ENCODE measurements around the gene NGLY1. TPM values are rescaled to one million over a fixed set of nuclear protein-coding genes. Genes with fewer than 3 reads are reported as not detected.

Gene NGLY1
- total RNA-seq, 2 donors from 2014 or later, result 71.3 to 76.7 TPM

DNA sequence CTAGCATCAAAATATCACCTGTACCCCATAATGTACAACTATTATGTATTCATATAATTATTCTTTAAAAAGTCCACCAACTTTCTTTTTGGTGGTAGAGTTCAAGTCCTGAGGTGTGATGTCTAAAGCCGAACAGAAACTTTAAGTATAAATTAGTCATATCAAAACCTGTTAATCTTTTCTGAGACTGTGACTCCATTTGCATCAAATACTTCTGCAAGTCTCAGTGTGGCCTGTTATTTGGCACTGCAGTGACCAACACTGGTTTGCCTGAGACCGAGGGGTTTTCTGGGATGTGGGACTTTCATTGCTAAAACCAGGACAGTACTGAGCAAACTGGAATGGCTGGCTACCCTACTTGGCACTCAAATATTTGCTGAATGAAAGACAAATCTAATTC lies 7.3 kb downstream of the NGLY1 start:
- H3K9me3 Mint-ChIP-seq, result peaks cover 6% of the 10 kb centered on the region

DNA sequence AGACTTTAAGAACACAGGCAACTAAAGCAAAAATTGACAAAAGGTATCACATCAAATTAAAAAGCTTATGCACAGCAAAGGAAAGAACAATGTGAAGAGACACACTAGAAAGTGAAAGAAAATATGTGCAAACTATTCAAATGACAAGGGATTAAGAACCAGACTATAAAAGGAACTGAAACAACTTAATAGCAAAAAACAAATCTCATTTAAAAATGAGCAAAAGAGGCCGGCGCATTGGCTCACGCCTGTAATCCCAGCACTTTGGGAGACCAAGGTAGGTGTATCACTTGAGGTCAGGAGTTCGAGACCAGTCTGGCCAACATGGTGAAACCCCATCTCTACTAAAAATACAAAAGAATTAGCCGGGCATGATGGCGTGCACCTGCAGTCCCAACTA lies 14.4 kb downstream of the NGLY1 start:
- peaks cover 23 to 33% of the 10 kb centered on the region in 2 donors for H3K4me1 Mint-ChIP-seq (ENCODE audit: low read depth in 2 of 2)
- no peaks in the 10 kb centered on the region for H3K27me3 Mint-ChIP-seq
- H3K4me3 Mint-ChIP-seq, result no peak overlapping the region
- no peak for DNase-seq (ENCODE audit: low spot score)
- ATAC-seq, result no peak
- no peak overlapping the region for H3K27ac Mint-ChIP-seq
- peaks cover 25% of the 10 kb centered on the region for H3K36me3 Mint-ChIP-seq
- peaks cover 6% of the 10 kb centered on the region for H3K9me3 Mint-ChIP-seq

More for the DNA sequence above, 7.3 kb downstream of the NGLY1 start:
- peaks cover 42 to 60% of the 10 kb centered on the region in 2 donors for H3K4me1 Mint-ChIP-seq (ENCODE audit: low read depth in 2 of 2)
- DNase-seq (ENCODE audit: low spot score) (no peak), ATAC-seq (no peak)
- H3K4me3 Mint-ChIP-seq, result no peak overlapping the region
- no peak overlapping the region for H3K27ac Mint-ChIP-seq
- H3K27me3 Mint-ChIP-seq, result no peaks in the 10 kb centered on the region
- peaks cover 57% of the 10 kb centered on the region for H3K36me3 Mint-ChIP-seq

DNA sequence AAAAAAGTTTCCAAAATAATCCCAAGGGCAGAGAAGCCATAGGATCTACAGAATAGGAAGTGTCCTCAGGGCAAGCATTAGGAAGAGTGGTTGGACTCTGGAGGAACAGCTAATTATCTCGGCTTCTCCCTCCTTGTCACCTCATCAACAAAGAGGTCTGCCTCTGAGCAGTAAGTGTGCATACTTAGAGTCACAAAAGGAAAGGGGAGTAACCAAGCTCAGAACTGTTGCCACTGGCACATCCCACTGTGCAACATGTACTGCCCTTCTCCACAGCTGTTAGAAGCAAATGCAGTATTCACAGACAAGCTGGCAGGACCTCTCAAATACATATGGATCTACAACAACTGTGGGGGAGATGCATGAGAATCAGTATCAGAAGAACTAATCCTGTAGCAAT lies 31.5 kb downstream of the NGLY1 start:
- Mint-ChIP-seq H3K27ac (no peak overlapping the region), H3K9me3 (no peaks in the 10 kb centered on the region), H3K27me3 (no peaks in the 10 kb centered on the region), H3K4me3 (no peak overlapping the region), H3K36me3 (peaks cover 45% of the 10 kb centered on the region), H3K4me1 (ENCODE audit: low read depth in 2 of 2) (peaks cover 16 to 17% of the 10 kb centered on the region in 2 donors)
- DNase-seq (ENCODE audit: low spot score) (no peak), ATAC-seq (no peak)

DNA sequence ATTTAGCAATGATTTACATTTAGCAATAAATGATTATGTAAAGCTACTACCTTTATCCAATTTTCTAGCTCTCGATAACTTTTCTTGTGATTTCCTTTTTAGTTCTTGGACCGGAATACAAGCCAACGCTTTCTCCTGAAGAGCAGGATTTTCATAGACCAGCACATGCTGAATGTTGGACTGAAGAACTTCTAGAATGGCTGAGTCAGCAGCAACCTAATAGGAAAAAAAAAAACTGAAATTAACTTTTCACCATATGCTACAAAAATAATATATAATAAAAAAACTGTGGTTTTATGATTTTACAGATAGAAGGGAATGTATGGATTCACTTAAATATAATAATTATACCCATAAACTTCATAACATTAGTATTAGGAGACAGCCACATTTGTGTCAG lies 32.2 kb downstream of the NGLY1 start:
- H3K4me1 Mint-ChIP-seq (ENCODE audit: low read depth in 2 of 2), result peaks cover 12 to 14% of the 10 kb centered on the region in 2 donors
- H3K27ac Mint-ChIP-seq, result no peak overlapping the region
- H3K36me3 Mint-ChIP-seq, result peaks cover 39% of the 10 kb centered on the region

DNA sequence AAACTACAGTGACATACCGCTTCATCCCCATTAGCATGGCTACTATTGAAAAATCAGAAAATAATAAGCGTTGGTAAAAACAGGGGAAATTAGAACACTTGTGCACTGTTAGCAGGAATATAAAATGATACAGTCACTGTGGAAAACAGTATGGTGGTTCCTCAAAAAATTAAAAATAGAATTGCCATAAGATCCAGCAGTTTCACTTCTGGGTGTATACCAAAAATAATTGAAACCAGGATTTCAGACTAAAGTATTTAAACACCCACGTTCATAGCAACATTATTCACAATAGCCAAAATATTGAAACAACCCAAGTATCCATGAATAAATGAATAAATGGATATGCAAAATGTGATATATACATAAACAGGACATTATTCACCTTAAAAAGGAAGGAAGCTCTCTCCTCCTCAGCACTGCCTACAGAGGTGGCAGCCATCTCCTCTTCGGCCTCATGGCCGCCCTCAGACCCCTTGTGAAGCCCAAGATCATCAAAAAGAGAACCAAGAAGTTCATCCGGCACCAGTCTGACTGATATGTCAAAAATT lies 34.1 kb downstream of the NGLY1 start:
- Mint-ChIP-seq H3K27me3 (no peaks in the 10 kb centered on the region), H3K36me3 (peaks cover 38% of the 10 kb centered on the region), H3K4me3 (no peak overlapping the region), H3K4me1 (ENCODE audit: low read depth in 2 of 2) (peaks cover 3 to 10% of the 10 kb centered on the region in 2 donors), H3K27ac (no peak overlapping the region), H3K9me3 (no peaks in the 10 kb centered on the region)
- DNase-seq (ENCODE audit: low spot score), result no peak
- no peak for ATAC-seq

More for the DNA sequence above, 32.2 kb downstream of the NGLY1 start:
- DNase-seq (ENCODE audit: low spot score), result no peak
- ATAC-seq, result no peak
- H3K27me3 Mint-ChIP-seq, result no peaks in the 10 kb centered on the region
- no peak overlapping the region for H3K4me3 Mint-ChIP-seq
- no peaks in the 10 kb centered on the region for H3K9me3 Mint-ChIP-seq

DNA sequence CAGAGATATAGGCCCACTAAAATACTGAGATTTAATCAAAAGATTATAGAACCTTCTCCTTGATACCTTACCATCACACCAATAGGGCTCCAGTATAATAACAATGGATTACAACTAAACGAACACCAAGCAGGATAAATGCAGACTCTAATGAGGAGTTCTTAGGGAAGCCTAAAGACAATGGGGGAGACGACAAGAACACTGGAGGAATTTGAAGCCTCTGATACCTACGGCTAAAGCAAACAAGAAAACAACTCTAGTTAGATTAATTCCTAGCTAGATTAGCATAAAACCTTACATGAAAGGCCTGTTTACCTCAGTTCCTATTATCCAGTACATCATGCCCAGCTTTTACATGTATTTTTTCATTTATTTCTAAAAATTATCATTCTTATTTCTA lies 35.1 kb downstream of the NGLY1 start:
- no peak for DNase-seq (ENCODE audit: low spot score)
- H3K4me1 Mint-ChIP-seq (ENCODE audit: low read depth in 2 of 2), result peaks cover 5 to 13% of the 10 kb centered on the region in 2 donors
- ATAC-seq, result no peak
- H3K36me3 Mint-ChIP-seq, result peaks cover 43% of the 10 kb centered on the region
- no peak overlapping the region for H3K4me3 Mint-ChIP-seq
- H3K9me3 Mint-ChIP-seq, result no peaks in the 10 kb centered on the region
- H3K27me3 Mint-ChIP-seq, result no peaks in the 10 kb centered on the region
- no peak overlapping the region for H3K27ac Mint-ChIP-seq

DNA sequence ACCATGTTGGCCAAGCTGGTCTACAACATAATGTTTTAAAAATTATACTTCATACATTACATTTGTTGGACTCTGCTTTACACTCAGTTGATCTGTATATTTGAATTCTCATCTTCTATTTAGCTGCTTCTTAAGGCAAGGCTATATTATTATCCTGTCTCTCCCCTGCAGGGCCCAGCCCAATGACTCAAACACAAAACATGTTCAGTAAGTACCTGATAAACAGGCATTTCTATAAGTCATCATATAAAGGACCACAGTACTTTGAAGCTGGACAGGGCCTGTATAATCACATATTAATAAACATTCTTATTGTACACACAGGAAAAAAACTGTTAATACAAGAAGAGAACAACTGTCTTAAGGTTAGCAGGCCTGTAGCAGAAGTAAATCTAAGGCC lies 36.2 kb downstream of the NGLY1 start:
- DNase-seq (ENCODE audit: low spot score) (no peak), ATAC-seq (no peak)
- Mint-ChIP-seq H3K27ac (peak overlapping the region in 1 of 2 donors; percentile 52), H3K4me3 (no peak overlapping the region), H3K4me1 (ENCODE audit: low read depth in 2 of 2) (peaks cover 6 to 14% of the 10 kb centered on the region in 2 donors), H3K36me3 (peaks cover 45% of the 10 kb centered on the region), H3K27me3 (no peaks in the 10 kb centered on the region), H3K9me3 (no peaks in the 10 kb centered on the region)

DNA sequence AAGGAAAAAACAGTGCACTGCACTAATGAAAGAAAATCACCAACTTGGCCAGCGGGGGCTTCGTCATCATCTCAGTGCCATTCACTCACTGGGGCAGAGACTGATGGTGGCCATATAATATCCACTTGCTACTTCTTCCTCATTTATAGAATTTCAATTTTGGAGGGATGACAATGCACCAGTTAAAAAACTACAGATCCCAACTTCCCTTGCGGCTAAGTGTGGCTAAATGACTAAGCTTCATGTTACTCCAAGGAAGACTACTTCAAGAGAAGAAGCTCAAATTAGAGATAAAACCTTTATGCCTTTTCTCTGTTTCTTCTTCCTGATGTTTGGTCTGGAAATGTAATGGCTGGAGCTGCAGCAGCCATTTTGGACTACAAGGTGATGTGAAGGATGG lies 38.8 kb downstream of the NGLY1 start:
- DNase-seq (ENCODE audit: low spot score), result no peak
- H3K9me3 Mint-ChIP-seq, result no peaks in the 10 kb centered on the region
- H3K36me3 Mint-ChIP-seq, result peaks cover 32% of the 10 kb centered on the region
- H3K4me1 Mint-ChIP-seq (ENCODE audit: low read depth in 2 of 2), result peaks cover 6 to 8% of the 10 kb centered on the region in 2 donors
- no peak overlapping the region for H3K27ac Mint-ChIP-seq
- no peak for ATAC-seq
- H3K27me3 Mint-ChIP-seq, result no peaks in the 10 kb centered on the region
- no peak overlapping the region for H3K4me3 Mint-ChIP-seq

DNA sequence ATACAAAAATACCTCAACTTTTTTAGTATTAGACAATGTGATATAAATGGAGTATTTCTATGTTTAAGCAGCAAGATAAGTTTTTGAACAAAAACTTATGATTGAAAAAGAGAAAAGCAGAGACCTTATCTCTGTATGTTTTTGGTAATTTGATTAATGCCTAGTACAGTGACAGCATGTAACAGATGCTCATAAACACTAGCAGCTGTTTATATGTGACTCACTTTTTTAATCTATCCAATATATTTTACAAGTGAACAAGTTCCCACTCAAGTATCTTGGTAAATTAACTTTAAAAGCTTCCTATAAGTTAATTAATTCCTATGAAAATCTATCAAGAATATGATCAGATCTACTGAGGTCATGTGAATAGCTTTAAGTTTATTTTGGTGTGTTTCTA lies 55.1 kb downstream of the NGLY1 start:
- DNase-seq (ENCODE audit: low spot score) (no peak), ATAC-seq (no peak)
- H3K4me3 Mint-ChIP-seq, result no peak overlapping the region
- no peak overlapping the region for H3K27ac Mint-ChIP-seq
- H3K9me3 Mint-ChIP-seq, result no peaks in the 10 kb centered on the region
- no peaks in the 10 kb centered on the region for H3K27me3 Mint-ChIP-seq
- H3K4me1 Mint-ChIP-seq (ENCODE audit: low read depth in 2 of 2), result peaks cover 4 to 5% of the 10 kb centered on the region in 2 donors
- H3K36me3 Mint-ChIP-seq, result peaks cover 32% of the 10 kb centered on the region

DNA sequence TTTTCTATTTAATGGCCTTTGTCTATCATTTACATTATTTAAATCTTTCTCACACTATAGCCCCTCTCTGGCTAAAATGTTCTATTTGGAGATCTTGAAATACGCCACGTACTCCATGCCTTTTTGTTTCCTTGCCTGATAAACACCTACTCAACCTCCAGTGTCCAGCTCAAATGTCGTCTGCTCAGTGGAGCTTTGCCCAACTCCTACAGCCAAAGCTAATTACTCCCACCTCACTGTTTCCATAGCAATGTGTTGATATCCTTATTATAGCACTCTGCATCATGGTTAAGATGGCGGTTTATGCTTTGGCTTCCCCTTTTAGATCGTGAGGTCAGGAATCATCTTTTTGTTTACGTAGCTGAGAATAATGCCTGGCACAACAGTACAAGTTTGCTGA lies 55.9 kb downstream of the NGLY1 start:
- no peak overlapping the region for H3K27ac Mint-ChIP-seq
- ATAC-seq (no peak), DNase-seq (ENCODE audit: low spot score) (no peak)
- peaks cover 26% of the 10 kb centered on the region for H3K36me3 Mint-ChIP-seq
- no peaks in the 10 kb centered on the region for H3K27me3 Mint-ChIP-seq
- H3K4me1 Mint-ChIP-seq (ENCODE audit: low read depth in 2 of 2), result peaks cover 4 to 5% of the 10 kb centered on the region in 2 donors
- H3K9me3 Mint-ChIP-seq, result no peaks in the 10 kb centered on the region
- H3K4me3 Mint-ChIP-seq, result no peak overlapping the region

DNA sequence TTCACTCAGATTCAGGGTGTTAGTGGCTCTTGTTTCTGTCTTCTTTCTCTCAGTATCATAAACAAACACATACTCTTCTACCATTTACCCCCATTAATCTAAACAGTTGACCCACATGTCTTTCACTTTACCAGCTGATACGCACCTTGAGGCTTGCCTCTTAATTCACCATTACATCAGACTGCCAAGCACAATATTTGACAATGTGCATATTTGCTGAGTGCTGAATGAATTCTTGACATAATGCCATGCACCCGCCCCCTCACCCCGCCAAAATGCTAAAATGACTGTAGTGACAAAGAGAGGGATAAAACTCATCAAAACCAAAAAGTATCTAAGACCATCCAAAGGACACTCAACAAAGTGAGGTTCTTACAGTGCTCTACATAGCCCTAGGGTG lies 57.4 kb downstream of the NGLY1 start:
- peaks cover 4 to 5% of the 10 kb centered on the region in 2 donors for H3K4me1 Mint-ChIP-seq (ENCODE audit: low read depth in 2 of 2)
- peak overlapping the region in 1 of 2 donors; percentile 8 for H3K27ac Mint-ChIP-seq
- no peaks in the 10 kb centered on the region for H3K9me3 Mint-ChIP-seq
- H3K36me3 Mint-ChIP-seq, result peaks cover 26% of the 10 kb centered on the region
- no peak for DNase-seq (ENCODE audit: low spot score)
- ATAC-seq, result no peak
- H3K27me3 Mint-ChIP-seq, result no peaks in the 10 kb centered on the region
- no peak overlapping the region for H3K4me3 Mint-ChIP-seq

DNA sequence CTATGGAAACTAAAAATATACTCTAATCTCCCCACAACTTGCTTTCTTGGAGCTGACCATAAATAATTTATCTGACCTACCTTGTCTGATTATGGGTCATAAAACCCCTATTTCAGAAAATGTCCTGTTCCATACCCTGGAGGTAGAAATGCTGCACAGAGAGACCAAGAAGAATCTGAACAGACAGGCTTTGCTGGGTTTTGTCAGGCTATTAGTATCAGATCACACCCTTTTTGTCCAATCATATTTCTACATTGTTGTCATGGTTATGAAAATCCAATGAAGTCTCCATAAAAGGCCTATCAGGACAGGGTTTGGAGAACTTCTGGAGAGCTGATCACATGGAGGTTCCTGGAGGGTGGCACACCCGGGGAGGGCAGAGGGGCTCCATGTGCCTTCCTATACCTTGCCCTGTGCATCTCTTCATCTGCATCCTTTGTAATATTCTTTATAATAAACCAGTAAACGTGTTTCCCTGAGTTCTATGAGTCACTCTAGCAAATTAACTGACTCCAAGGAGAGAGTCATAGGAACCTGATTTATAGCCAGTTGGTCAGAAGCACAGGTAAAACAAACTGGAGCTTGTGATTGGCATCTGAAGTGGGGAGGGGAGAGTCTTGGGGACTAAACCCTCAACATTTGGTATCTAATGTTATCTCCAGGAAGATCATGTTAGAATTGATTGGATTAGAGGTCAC lies 58.1 kb downstream of the NGLY1 start:
- peaks cover 26% of the 10 kb centered on the region for H3K36me3 Mint-ChIP-seq
- ATAC-seq, result no peak
- H3K4me3 Mint-ChIP-seq, result no peak overlapping the region
- H3K4me1 Mint-ChIP-seq (ENCODE audit: low read depth in 2 of 2), result peaks cover 4 to 5% of the 10 kb centered on the region in 2 donors
- peak overlapping the region in 1 of 2 donors; percentile 0 for H3K27ac Mint-ChIP-seq
- no peaks in the 10 kb centered on the region for H3K9me3 Mint-ChIP-seq
- no peaks in the 10 kb centered on the region for H3K27me3 Mint-ChIP-seq
- DNase-seq (ENCODE audit: low spot score), result no peak

DNA sequence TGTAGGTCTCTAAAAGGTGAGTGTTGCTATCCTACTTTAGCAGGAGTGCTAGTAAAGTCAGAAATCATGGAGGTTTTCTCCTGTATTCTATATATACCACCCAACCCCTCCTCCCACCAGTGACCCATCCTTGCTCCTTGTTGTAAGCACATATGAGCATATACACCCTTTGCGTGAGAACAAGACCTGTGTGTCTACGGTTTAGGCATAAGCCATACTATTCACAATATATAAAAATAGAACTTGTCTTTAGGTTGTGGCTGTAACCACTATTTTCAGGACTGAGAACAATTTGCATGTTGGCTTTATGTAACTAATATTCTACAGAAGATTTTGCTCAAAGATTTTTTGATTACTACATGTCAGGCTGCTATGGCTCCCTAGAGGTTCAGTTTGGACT lies 59.4 kb downstream of the NGLY1 start:
- ATAC-seq (no peak), DNase-seq (ENCODE audit: low spot score) (no peak)
- H3K36me3 Mint-ChIP-seq, result peaks cover 19% of the 10 kb centered on the region
- H3K4me1 Mint-ChIP-seq (ENCODE audit: low read depth in 2 of 2), result peaks cover 0 to 5% of the 10 kb centered on the region in 2 donors
- no peak overlapping the region for H3K4me3 Mint-ChIP-seq
- no peak overlapping the region for H3K27ac Mint-ChIP-seq
- no peaks in the 10 kb centered on the region for H3K9me3 Mint-ChIP-seq
- H3K27me3 Mint-ChIP-seq, result no peaks in the 10 kb centered on the region

DNA sequence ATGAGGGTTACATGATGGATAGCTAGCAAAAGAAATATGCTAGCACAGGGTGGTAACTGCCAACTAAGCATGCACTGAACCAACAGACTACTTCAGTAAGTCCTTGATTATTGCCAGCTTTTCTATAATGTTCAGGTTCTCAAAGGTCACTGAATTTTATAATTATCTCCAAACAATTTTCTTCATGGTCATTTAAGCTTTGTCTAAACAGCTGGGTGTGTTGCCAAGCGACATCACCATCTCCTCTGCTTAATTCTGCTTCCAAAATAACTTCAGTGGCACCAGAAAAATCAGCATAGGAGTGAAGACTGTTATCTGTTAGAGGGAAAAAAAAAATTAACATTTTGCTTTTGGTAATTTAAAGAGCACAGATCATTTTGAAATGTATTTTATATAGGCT lies 63.9 kb downstream of the NGLY1 start:
- ATAC-seq (no peak), DNase-seq (ENCODE audit: low spot score) (no peak)
- no peak overlapping the region for H3K27ac Mint-ChIP-seq
- peaks cover 5% of the 10 kb centered on the region for H3K36me3 Mint-ChIP-seq
- no peaks in the 10 kb centered on the region for H3K9me3 Mint-ChIP-seq
- no peaks in the 10 kb centered on the region for H3K27me3 Mint-ChIP-seq
- H3K4me1 Mint-ChIP-seq (ENCODE audit: low read depth in 2 of 2), result no peaks in the 10 kb centered on the region
- H3K4me3 Mint-ChIP-seq, result no peak overlapping the region

Measured in natural killer cell treated with Interleukin-12 subunit alpha and Interleukin-12 subunit beta and Interleukin-15 and Interleukin-18, amount 100 ng/mL, for 72 hours (primary cell).